Measurements from ENCODE around the gene LGALS3BP.

The LGALS3BP gene

GRCh38 chr17:78979780-78980623, at the start of gene LGALS3BP:
Gene LGALS3BP, minus strand, starts transcription at chr17:78979923. Its CDS starts 2,732 bp downstream, at chr17:78977191.
- ATAC-seq (ENCODE audit: low read depth) (peak; percentile 88), DNase-seq (ENCODE audit: low spot score) (peak; percentile 77)
- Histone ChIP-seq H3K27ac (ENCODE audit: poor library complexity, severe bottlenecking) (peak within 1 kb of the TSS; percentile 67), H3K4me1 (ENCODE audit: insufficient read depth, poor library complexity, severe bottlenecking) (peaks cover 36% of the 10 kb centered on the region), H3K36me3 (ENCODE audit: low read depth) (peaks cover 43% of the 10 kb centered on the region), H3K9me3 (ENCODE audit: severe bottlenecking) (no peaks in the 10 kb centered on the region), H3K27me3 (ENCODE audit: insufficient read depth, poor library complexity, severe bottlenecking) (no peaks in the 10 kb centered on the region), H3K4me3 (ENCODE audit: severe bottlenecking) (peak within 1 kb of the TSS; percentile 53)
- no peak for TF ChIP-seq CTCF (IDR thresholded peaks at IDR 0.05; ENCODE audit: poor library complexity, severe bottlenecking)

- DNase-seq (ENCODE audit: low spot score) (peak; percentile 25), ATAC-seq (ENCODE audit: low read depth) (no peak)
- no peak overlapping the region for H3K27ac ChIP-seq (ENCODE audit: poor library complexity, severe bottlenecking)
- H3K4me1 ChIP-seq (ENCODE audit: insufficient read depth, poor library complexity, severe bottlenecking): peaks cover 36% of the 10 kb centered on the region
- no peak overlapping the region for H3K4me3 ChIP-seq (ENCODE audit: severe bottlenecking)
- H3K27me3 ChIP-seq (ENCODE audit: insufficient read depth, poor library complexity, severe bottlenecking): no peaks in the 10 kb centered on the region
- no peaks in the 10 kb centered on the region for H3K9me3 ChIP-seq (ENCODE audit: severe bottlenecking)
- no peaks in the 10 kb centered on the region for H3K36me3 ChIP-seq (ENCODE audit: low read depth)
- peak; percentile 48 for TF ChIP-seq CTCF (IDR thresholded peaks at IDR 0.05; ENCODE audit: poor library complexity, severe bottlenecking)
Observed at GRCh38 chr17:79028496-79029326, 49.0 kb upstream of the LGALS3BP start.

- H3K27ac ChIP-seq (ENCODE audit: poor library complexity, severe bottlenecking): peak overlapping the region; percentile 57
- ATAC-seq (ENCODE audit: low read depth): no peak
- H3K9me3 ChIP-seq (ENCODE audit: severe bottlenecking): no peaks in the 10 kb centered on the region
- H3K27me3 ChIP-seq (ENCODE audit: insufficient read depth, poor library complexity, severe bottlenecking): no peaks in the 10 kb centered on the region
- TF ChIP-seq CTCF (IDR thresholded peaks at IDR 0.05; ENCODE audit: poor library complexity, severe bottlenecking): no peak
- H3K4me1 ChIP-seq (ENCODE audit: insufficient read depth, poor library complexity, severe bottlenecking): peaks cover 36% of the 10 kb centered on the region
- H3K36me3 ChIP-seq (ENCODE audit: low read depth): no peaks in the 10 kb centered on the region
- no peak overlapping the region for H3K4me3 ChIP-seq (ENCODE audit: severe bottlenecking)
- DNase-seq (ENCODE audit: low spot score): peak; percentile 59
Observed at GRCh38 chr17:79027925-79028491, 48.3 kb upstream of the LGALS3BP start.

- TF ChIP-seq CTCF (IDR thresholded peaks at IDR 0.05; ENCODE audit: poor library complexity, severe bottlenecking): no peak
- Histone ChIP-seq H3K4me3 (ENCODE audit: severe bottlenecking) (no peak overlapping the region), H3K4me1 (ENCODE audit: insufficient read depth, poor library complexity, severe bottlenecking) (peaks cover 36% of the 10 kb centered on the region), H3K27me3 (ENCODE audit: insufficient read depth, poor library complexity, severe bottlenecking) (no peaks in the 10 kb centered on the region), H3K36me3 (ENCODE audit: low read depth) (no peaks in the 10 kb centered on the region), H3K9me3 (ENCODE audit: severe bottlenecking) (no peaks in the 10 kb centered on the region), H3K27ac (ENCODE audit: poor library complexity, severe bottlenecking) (peak overlapping the region; percentile 57)
- DNase-seq (ENCODE audit: low spot score) (peak; percentile 38), ATAC-seq (ENCODE audit: low read depth) (no peak; the same call in 2 of the 3 replicates)
Observed at GRCh38 chr17:79027274-79027924, 47.7 kb upstream of the LGALS3BP start.
